ACHN (cell line): ENCODE measurements around the gene TCERG1L.
"Not testable (repeated sequence)": the region's sequence is repeated elsewhere in the genome, so short reads cannot be mapped to it uniquely, and the experiment has no call there.

Source experiments
- DNase-seq: peaks from one replicate; pipeline ENCODE4 v3.0.0-alpha.2; 2015
- in situ Hi-C: cut with HindIII; loops from 2 replicates; pipeline ENCODE4 v1.10.0; 2017; ENCODE audit warnings: low sequenced_read_pairs, low pct_ligation_motif_present, low pct_unique_long_range_greater_than_20kb

The TCERG1L gene

GRCh38 chr10:131112691-131113090 is 198.8 kb downstream of the TCERG1L start:
- no peak for DNase-seq
- in situ Hi-C loops, result no loop called here

GRCh38 chr10:131111471-131112080 is 199.9 kb downstream of the TCERG1L start:
- no peak for DNase-seq
- in situ Hi-C loops, result no loop called here

- DNase-seq, result no peak
- in situ Hi-C loops, result no loop called here
Measured at GRCh38 chr10:131111007-131111406, 200.5 kb downstream of the TCERG1L start.

- DNase-seq, result no peak
- in situ Hi-C loops, result no loop called here
Measured at GRCh38 chr10:131110241-131110783, 201.2 kb downstream of the TCERG1L start.

GRCh38 chr10:131109726-131110125 is 201.8 kb downstream of the TCERG1L start:
- in situ Hi-C loops, result no loop called here
- no peak for DNase-seq

GRCh38 chr10:131109291-131109690 is 202.2 kb downstream of the TCERG1L start:
- in situ Hi-C loops, result no loop called here
- no peak for DNase-seq

- in situ Hi-C loops, result no loop called here
- no peak for DNase-seq
Measured at GRCh38 chr10:131107970-131108369, 203.6 kb downstream of the TCERG1L start.

GRCh38 chr10:131102676-131103075 is 208.8 kb downstream of the TCERG1L start:
- no peak for DNase-seq
- in situ Hi-C loops, result no loop called here

GRCh38 chr10:131102147-131102546 is 209.4 kb downstream of the TCERG1L start:
- in situ Hi-C loops, result no loop called here
- DNase-seq, result no peak

- DNase-seq, in situ Hi-C loops: not testable (repeated sequence)
Measured at GRCh38 chr10:131100418-131101410, 210.8 kb downstream of the TCERG1L start.

- in situ Hi-C loops, result no loop called here
- DNase-seq, result no peak
Measured at GRCh38 chr10:131099028-131099726, 212.3 kb downstream of the TCERG1L start.

GRCh38 chr10:131098416-131098952 is 213.0 kb downstream of the TCERG1L start:
- no peak for DNase-seq
- in situ Hi-C loops, result no loop called here

- no peak for DNase-seq
- in situ Hi-C loops, result no loop called here
Measured at GRCh38 chr10:131096031-131096430, 215.5 kb downstream of the TCERG1L start.

GRCh38 chr10:131095313-131095580 is 216.3 kb downstream of the TCERG1L start:
- in situ Hi-C loops, result no loop called here
- DNase-seq, result no peak

GRCh38 chr10:131094527-131095312 is 216.8 kb downstream of the TCERG1L start:
- no peak for DNase-seq
- in situ Hi-C loops, result no loop called here

GRCh38 chr10:131093795-131094366 is 217.6 kb downstream of the TCERG1L start:
- in situ Hi-C loops, result no loop called here
- DNase-seq, result no peak

- no peak for DNase-seq
- in situ Hi-C loops, result no loop called here
Measured at GRCh38 chr10:131093346-131093745, 218.2 kb downstream of the TCERG1L start.

- in situ Hi-C loops, result no loop called here
- no peak for DNase-seq
Measured at GRCh38 chr10:131092876-131093275, 218.6 kb downstream of the TCERG1L start.
